ENCODE data around the gene SLC28A1.
"Not testable (repeated sequence)": the region's sequence is repeated elsewhere in the genome, so short reads cannot be mapped to it uniquely, and the experiment has no call there.

The SLC28A1 gene

GRCh38 chr15:84864444-84864795 lies 20.0 kb upstream of the SLC28A1 start:
- Histone ChIP-seq H3K9ac (ENCODE audit: low read length) (no peak overlapping the region), H3K27me3 (ENCODE audit: control insufficient read depth, insufficient read depth, low read length) (no peaks in the 10 kb centered on the region), H3K36me3 (ENCODE audit: control insufficient read depth, insufficient read depth, low read length) (peaks cover 3% of the 10 kb centered on the region), H3K4me1 (ENCODE audit: control insufficient read depth, insufficient read depth, low read length) (no peaks in the 10 kb centered on the region), H3K4me3 (ENCODE audit: low read length) (peak overlapping the region; percentile 27), H3K27ac (ENCODE audit: low read depth, low read length) (no peak overlapping the region)

- Histone ChIP-seq H3K36me3 (ENCODE audit: control insufficient read depth, insufficient read depth, low read length) (peaks cover 3% of the 10 kb centered on the region), H3K9ac (ENCODE audit: low read length) (no peak overlapping the region), H3K4me1 (ENCODE audit: control insufficient read depth, insufficient read depth, low read length) (no peaks in the 10 kb centered on the region), H3K27ac (ENCODE audit: low read depth, low read length) (no peak overlapping the region), H3K27me3 (ENCODE audit: control insufficient read depth, insufficient read depth, low read length) (no peaks in the 10 kb centered on the region), H3K4me3 (ENCODE audit: low read length) (no peak overlapping the region)
These were observed 19.3 kb upstream of the SLC28A1 start for GRCh38 chr15:84865074-84865569.

- no peaks in the 10 kb centered on the region for H3K4me1 ChIP-seq (ENCODE audit: control insufficient read depth, insufficient read depth, low read length)
These were observed 16.2 kb upstream of the SLC28A1 start for GRCh38 chr15:84868037-84868880.

GRCh38 chr15:84869510-84869909 lies 15.0 kb upstream of the SLC28A1 start:
- H3K27ac ChIP-seq (ENCODE audit: low read depth, low read length): no peak overlapping the region
- H3K27me3 ChIP-seq (ENCODE audit: control insufficient read depth, insufficient read depth, low read length): no peaks in the 10 kb centered on the region
- no peak overlapping the region for H3K4me3 ChIP-seq (ENCODE audit: low read length)
- H3K4me1 ChIP-seq (ENCODE audit: control insufficient read depth, insufficient read depth, low read length): no peaks in the 10 kb centered on the region
- H3K36me3 ChIP-seq (ENCODE audit: control insufficient read depth, insufficient read depth, low read length): no peaks in the 10 kb centered on the region
- H3K9ac ChIP-seq (ENCODE audit: low read length): no peak overlapping the region

More at GRCh38 chr15:84868037-84868880, 16.2 kb upstream of the SLC28A1 start:
- Histone ChIP-seq H3K27me3 (ENCODE audit: control insufficient read depth, insufficient read depth, low read length) (no peaks in the 10 kb centered on the region), H3K27ac (ENCODE audit: low read depth, low read length) (no peak overlapping the region), H3K4me3 (ENCODE audit: low read length) (no peak overlapping the region), H3K36me3 (ENCODE audit: control insufficient read depth, insufficient read depth, low read length) (peaks cover 3% of the 10 kb centered on the region), H3K9ac (ENCODE audit: low read length) (no peak overlapping the region)

- H3K4me1 ChIP-seq (ENCODE audit: control insufficient read depth, insufficient read depth, low read length): no peaks in the 10 kb centered on the region
- no peak overlapping the region for H3K9ac ChIP-seq (ENCODE audit: low read length)
- H3K27me3 ChIP-seq (ENCODE audit: control insufficient read depth, insufficient read depth, low read length): no peaks in the 10 kb centered on the region
- no peak overlapping the region for H3K4me3 ChIP-seq (ENCODE audit: low read length)
- H3K36me3 ChIP-seq (ENCODE audit: control insufficient read depth, insufficient read depth, low read length): no peaks in the 10 kb centered on the region
- H3K27ac ChIP-seq (ENCODE audit: low read depth, low read length): no peak overlapping the region
These were observed 13.0 kb upstream of the SLC28A1 start for GRCh38 chr15:84871428-84871985.

- H3K27ac ChIP-seq (ENCODE audit: low read depth, low read length): no peak overlapping the region
- H3K4me1 ChIP-seq (ENCODE audit: control insufficient read depth, insufficient read depth, low read length): no peaks in the 10 kb centered on the region
- no peak overlapping the region for H3K4me3 ChIP-seq (ENCODE audit: low read length)
- H3K27me3 ChIP-seq (ENCODE audit: control insufficient read depth, insufficient read depth, low read length): no peaks in the 10 kb centered on the region
- H3K9ac ChIP-seq (ENCODE audit: low read length): no peak overlapping the region
- H3K36me3 ChIP-seq (ENCODE audit: control insufficient read depth, insufficient read depth, low read length): no peaks in the 10 kb centered on the region
These were observed 12.2 kb upstream of the SLC28A1 start for GRCh38 chr15:84872009-84872910.

GRCh38 chr15:84873997-84874396 lies 10.5 kb upstream of the SLC28A1 start:
- Histone ChIP-seq H3K4me3 (ENCODE audit: low read length) (no peak overlapping the region), H3K9ac (ENCODE audit: low read length) (no peak overlapping the region), H3K27me3 (ENCODE audit: control insufficient read depth, insufficient read depth, low read length) (no peaks in the 10 kb centered on the region), H3K27ac (ENCODE audit: low read depth, low read length) (no peak overlapping the region), H3K36me3 (ENCODE audit: control insufficient read depth, insufficient read depth, low read length) (no peaks in the 10 kb centered on the region), H3K4me1 (ENCODE audit: control insufficient read depth, insufficient read depth, low read length) (peaks cover 2% of the 10 kb centered on the region)

- Histone ChIP-seq H3K36me3 (ENCODE audit: control insufficient read depth, insufficient read depth, low read length) (no peaks in the 10 kb centered on the region), H3K4me3 (ENCODE audit: low read length) (no peak overlapping the region), H3K27me3 (ENCODE audit: control insufficient read depth, insufficient read depth, low read length) (no peaks in the 10 kb centered on the region), H3K4me1 (ENCODE audit: control insufficient read depth, insufficient read depth, low read length) (peaks cover 2% of the 10 kb centered on the region), H3K27ac (ENCODE audit: low read depth, low read length) (no peak overlapping the region), H3K9ac (ENCODE audit: low read length) (no peak overlapping the region)
These were observed 9.3 kb upstream of the SLC28A1 start for GRCh38 chr15:84874981-84875699.

- no peaks in the 10 kb centered on the region for H3K27me3 ChIP-seq (ENCODE audit: control insufficient read depth, insufficient read depth, low read length)
- peaks cover 2% of the 10 kb centered on the region for H3K4me1 ChIP-seq (ENCODE audit: control insufficient read depth, insufficient read depth, low read length)
- H3K27ac ChIP-seq (ENCODE audit: low read depth, low read length): no peak overlapping the region
These were observed 8.2 kb upstream of the SLC28A1 start for GRCh38 chr15:84876269-84876668.

GRCh38 chr15:84877701-84878100 lies 6.8 kb upstream of the SLC28A1 start:
- not testable (repeated sequence) for H3K27ac ChIP-seq (ENCODE audit: low read depth, low read length); H3K9ac ChIP-seq (ENCODE audit: low read length); H3K36me3 ChIP-seq (ENCODE audit: control insufficient read depth, insufficient read depth, low read length); H3K4me1 ChIP-seq (ENCODE audit: control insufficient read depth, insufficient read depth, low read length); H3K27me3 ChIP-seq (ENCODE audit: control insufficient read depth, insufficient read depth, low read length); H3K4me3 ChIP-seq (ENCODE audit: low read length)

More at GRCh38 chr15:84876269-84876668, 8.2 kb upstream of the SLC28A1 start:
- Histone ChIP-seq H3K4me3 (ENCODE audit: low read length) (no peak overlapping the region), H3K36me3 (ENCODE audit: control insufficient read depth, insufficient read depth, low read length) (no peaks in the 10 kb centered on the region), H3K9ac (ENCODE audit: low read length) (no peak overlapping the region)

GRCh38 chr15:84878504-84878903 lies 6.0 kb upstream of the SLC28A1 start:
- H3K36me3 ChIP-seq (ENCODE audit: control insufficient read depth, insufficient read depth, low read length): no peaks in the 10 kb centered on the region
- no peak overlapping the region for H3K27ac ChIP-seq (ENCODE audit: low read depth, low read length)
- H3K27me3 ChIP-seq (ENCODE audit: control insufficient read depth, insufficient read depth, low read length): no peaks in the 10 kb centered on the region
- H3K4me1 ChIP-seq (ENCODE audit: control insufficient read depth, insufficient read depth, low read length): peaks cover 2% of the 10 kb centered on the region
- H3K4me3 ChIP-seq (ENCODE audit: low read length): no peak overlapping the region
- H3K9ac ChIP-seq (ENCODE audit: low read length): no peak overlapping the region

All from rectal smooth muscle tissue (tissue), 1 donor.